GM19351 (cell line): ENCODE results near the gene ARL6IP4.
A peak's percentile ranks its signal among the peaks of the same experiment; 100 is the strongest.

Experiments
- ATAC-seq: cut with Tn5 transposase; IDR thresholded peaks from one replicate; pipeline ENCODE4 v1.9.1; 2021; ENCODE audit warnings: mild to moderate bottlenecking, moderate library complexity; ENCODE audit not compliant: unreplicated experiment

The ARL6IP4 gene

GRCh38 chr12:122977655-122978392, 2.7 kb upstream of the ARL6IP4 start:
- ATAC-seq = no peak

- ATAC-seq = no peak
Measured at GRCh38 chr12:122978507-122978955, 1.9 kb upstream of the ARL6IP4 start.

GRCh38 chr12:122979001-122979907, 1.2 kb upstream of the ARL6IP4 start:
- ATAC-seq = no peak

- peak; percentile 6 for ATAC-seq
Measured at GRCh38 chr12:122979908-122980182, 636 bp upstream of the ARL6IP4 start.

- ATAC-seq = peak; percentile 29
Measured at GRCh38 chr12:122981036-122981471, 573 bp downstream of the ARL6IP4 start.

- no peak for ATAC-seq
Measured at GRCh38 chr12:122981587-122982476, 1.4 kb downstream of the ARL6IP4 start.

- no peak for ATAC-seq
Measured at GRCh38 chr12:122982477-122982815, 2.0 kb downstream of the ARL6IP4 start.

- ATAC-seq = no peak
Measured at GRCh38 chr12:122982963-122983788, 2.7 kb downstream of the ARL6IP4 start.

- no peak for ATAC-seq
Measured at GRCh38 chr12:122983789-122984515, 3.5 kb downstream of the ARL6IP4 start.

GRCh38 chr12:122984612-122985337, 4.3 kb downstream of the ARL6IP4 start:
- no peak for ATAC-seq

GRCh38 chr12:122985338-122986257, 5.1 kb downstream of the ARL6IP4 start:
- no peak for ATAC-seq

- no peak for ATAC-seq
Measured at GRCh38 chr12:122986258-122986871, 5.9 kb downstream of the ARL6IP4 start.

GRCh38 chr12:122987086-122987951, 6.8 kb downstream of the ARL6IP4 start:
- ATAC-seq = no peak

- no peak for ATAC-seq
Measured at GRCh38 chr12:122988036-122988435, 7.6 kb downstream of the ARL6IP4 start.

- no peak for ATAC-seq
Measured at GRCh38 chr12:122988612-122989212, 8.2 kb downstream of the ARL6IP4 start.

- no peak for ATAC-seq
Measured at GRCh38 chr12:122989225-122989839, 8.9 kb downstream of the ARL6IP4 start.
